Measurements from ENCODE around the gene ANKRD63. TPM values are rescaled to one million over a fixed set of nuclear protein-coding genes. Genes with fewer than 3 reads are reported as not detected.

The ANKRD63 gene
- total RNA-seq, 6 experiments from 2014 or later: not detected

- TF ChIP-seq CTCF (IDR thresholded peaks at IDR 0.05): peak; percentile 55
- Mint-ChIP-seq H3K4me1 (ENCODE audit: low read depth) (no peaks in the 10 kb centered on the region), H3K4me3 (no peak within 1 kb of the TSS), H3K27ac (no peak within 1 kb of the TSS), H3K36me3 (ENCODE audit: low read depth) (no peaks in the 10 kb centered on the region), H3K27me3 (ENCODE audit: insufficient read depth) (peaks cover 25% of the 10 kb centered on the region), H3K9me3 (no peaks in the 10 kb centered on the region)
- no peak for DNase-seq
These were observed 24.8 kb upstream of the ANKRD63 start, which contains the start of gene PLCB2 for GRCh38 chr15:40307421-40308211. Gene PLCB2, minus strand, starts transcription at chr15:40307935. Its CDS starts 263 bp downstream, at chr15:40307672.

- no peak overlapping the region for H3K4me3 Mint-ChIP-seq
- no peak for DNase-seq
- no peaks in the 10 kb centered on the region for H3K4me1 Mint-ChIP-seq (ENCODE audit: low read depth)
- H3K9me3 Mint-ChIP-seq: no peaks in the 10 kb centered on the region
- peaks cover 25% of the 10 kb centered on the region for H3K27me3 Mint-ChIP-seq (ENCODE audit: insufficient read depth)
- no peak for TF ChIP-seq CTCF (IDR thresholded peaks at IDR 0.05)
- H3K36me3 Mint-ChIP-seq (ENCODE audit: low read depth): no peaks in the 10 kb centered on the region
- no peak overlapping the region for H3K27ac Mint-ChIP-seq
These were observed 24.0 kb upstream of the ANKRD63 start for GRCh38 chr15:40306908-40307307.

GRCh38 chr15:40306371-40306770 is 23.5 kb upstream of the ANKRD63 start:
- no peak for TF ChIP-seq CTCF (IDR thresholded peaks at IDR 0.05)
- Mint-ChIP-seq H3K27me3 (ENCODE audit: insufficient read depth) (peaks cover 27% of the 10 kb centered on the region), H3K9me3 (no peaks in the 10 kb centered on the region), H3K4me3 (no peak overlapping the region), H3K27ac (no peak overlapping the region), H3K36me3 (ENCODE audit: low read depth) (no peaks in the 10 kb centered on the region), H3K4me1 (ENCODE audit: low read depth) (no peaks in the 10 kb centered on the region)
- no peak for DNase-seq

GRCh38 chr15:40305281-40305680 is 22.4 kb upstream of the ANKRD63 start:
- peaks cover 6% of the 10 kb centered on the region; the same call in 1 of the 2 replicates for H3K9me3 Mint-ChIP-seq
- no peaks in the 10 kb centered on the region for H3K4me1 Mint-ChIP-seq (ENCODE audit: low read depth)
- no peak overlapping the region for H3K27ac Mint-ChIP-seq
- TF ChIP-seq CTCF (IDR thresholded peaks at IDR 0.05): no peak
- no peak for DNase-seq
- peaks cover 35% of the 10 kb centered on the region for H3K27me3 Mint-ChIP-seq (ENCODE audit: insufficient read depth)
- no peaks in the 10 kb centered on the region for H3K36me3 Mint-ChIP-seq (ENCODE audit: low read depth)
- no peak overlapping the region for H3K4me3 Mint-ChIP-seq

GRCh38 chr15:40303576-40303975 is 20.7 kb upstream of the ANKRD63 start:
- Mint-ChIP-seq H3K9me3 (peaks cover 20% of the 10 kb centered on the region), H3K27me3 (ENCODE audit: insufficient read depth) (peaks cover 45% of the 10 kb centered on the region), H3K36me3 (ENCODE audit: low read depth) (peaks cover 8% of the 10 kb centered on the region), H3K4me1 (ENCODE audit: low read depth) (no peaks in the 10 kb centered on the region), H3K27ac (no peak overlapping the region), H3K4me3 (no peak overlapping the region)
- DNase-seq: no peak
- no peak for TF ChIP-seq CTCF (IDR thresholded peaks at IDR 0.05)
